ENCODE data around the gene ADGRG3. TPM values are rescaled to one million over a fixed set of nuclear protein-coding genes. Genes with fewer than 3 reads are reported as not detected.

ADGRG3 gene
- total RNA-seq, 2 donors from 2014 or later: 6.8 to 10.4 TPM

Other genes starting within 250 kb of the ADGRG3 start
- 10 to 100 TPM; 23.5 to 33.4 TPM for gene CIAPIN1, start 220.9 kb upstream of the ADGRG3 start, total RNA-seq
- 10 to 100 TPM; 30.1 to 39.6 TPM for gene COQ9, start 220.8 kb upstream of the ADGRG3 start, total RNA-seq
- gene POLR2C, start 205.6 kb upstream of the ADGRG3 start, total RNA-seq: 10 to 100 TPM; 39.4 to 40.3 TPM
- 10 to 100 TPM; 29.2 to 31.1 TPM for gene DOK4, start 181.8 kb upstream of the ADGRG3 start, total RNA-seq
- gene CCDC102A, start 131.7 kb upstream of the ADGRG3 start, total RNA-seq: 10 to 100 TPM; 16.9 to 18.3 TPM
- under 1 TPM; 0.05 to 0.32 TPM for gene ADGRG5, start 125.7 kb upstream of the ADGRG3 start, total RNA-seq
- gene ADGRG1, start 39.7 kb upstream of the ADGRG3 start, total RNA-seq: 10 to 100 TPM; 28.0 to 28.5 TPM
- not detected for gene DRC7, start 26.5 kb downstream of the ADGRG3 start, total RNA-seq
- gene KATNB1, start 67.5 kb downstream of the ADGRG3 start, total RNA-seq: 10 to 100 TPM in 1 of 2 donors, 1 to 10 TPM in 1; 9.1 to 12.8 TPM
- gene KIFC3, start 134.2 kb downstream of the ADGRG3 start, total RNA-seq: 10 to 100 TPM; 63.9 to 67.7 TPM

Data from posterior vena cava (tissue), 2 donors.